IMR-90 (cell line): Measurements from ENCODE around the gene THRA. TPM values are rescaled to one million over a fixed set of nuclear protein-coding genes. Genes with fewer than 3 reads are reported as not detected.

ENCODE experiments used
- ATAC-seq: fragments of 200-7000 bp; cut with Tn5 transposase; 2 replicates; pipeline ENCODE4 v1.9.1; 2020; ENCODE audit warnings: low read depth, mild to moderate bottlenecking, moderate library complexity
- BruUV-seq: library from RNA; stranded (reverse); fragments of 400-500 nt; replicated peaks from 2 replicates; lab custom pipeline; 2021; lab: Mats Ljungman, UMichigan
- CTCF ChIA-PET: fragments of 300-600 bp; formaldehyde crosslinking; extraction: SDS; loops from one replicate; lab custom pipeline; 2021; ENCODE audit warnings: antibody characterized with exemption; lab: Yijun Ruan, JAX
- POLR2A ChIA-PET: fragments of 300-600 bp; sonication (Branson Sonifier 250); formaldehyde crosslinking; loops from one replicate; lab custom pipeline; 2022; ENCODE audit warnings: antibody characterized with exemption; ENCODE audit not compliant: unreplicated experiment; lab: Charles Lee
- DNase-seq: peaks from one replicate; pipeline ENCODE4 v3.0.0; 2013
- H2AFZ ChIP-seq: replicated peaks from 2 replicates; pipeline ENCODE3; 2013; ENCODE audit warnings: low read length, mild to moderate bottlenecking; ENCODE audit not compliant: poor library complexity
- H2AK5ac ChIP-seq: 2 replicates; pipeline ENCODE4 v1.6.1; 2013; ENCODE audit warnings: low read depth, low read length, inconsistent platforms
- H2AK9ac ChIP-seq: replicated peaks from 2 replicates; pipeline ENCODE3; 2013; ENCODE audit warnings: mild to moderate bottlenecking, low read depth, low read length, moderate library complexity; ENCODE audit not compliant: poor library complexity
- H2BK120ac ChIP-seq: 2 replicates; pipeline ENCODE4 v1.6.1; 2013; ENCODE audit warnings: low read depth, low read length, inconsistent platforms
- H2BK15ac ChIP-seq: 3 replicates; pipeline ENCODE4 v1.6.1; 2013; ENCODE audit warnings: low read depth, low read length, inconsistent platforms
- H2BK20ac ChIP-seq: 2 replicates; pipeline ENCODE4 v1.6.1; 2013; ENCODE audit warnings: low read depth, mild to moderate bottlenecking, inconsistent platforms, low read length, moderate library complexity
- H2BK5ac ChIP-seq: 2 replicates; pipeline ENCODE4 v1.6.1; 2013; ENCODE audit warnings: mild to moderate bottlenecking, low read depth, low read length, inconsistent platforms; ENCODE audit not compliant: poor library complexity, severe bottlenecking
- H3K14ac ChIP-seq: replicated peaks from 2 replicates; pipeline ENCODE4 v1.6.1; 2013; ENCODE audit warnings: low read depth, low read length, inconsistent platforms
- H3K18ac ChIP-seq: 2 replicates; pipeline ENCODE4 v1.6.1; 2013; ENCODE audit warnings: low read depth, low read length, control low read depth
- H3K23ac ChIP-seq: 2 replicates; pipeline ENCODE4 v1.6.1; 2013; ENCODE audit warnings: low read depth, low read length, inconsistent platforms
- H3K27ac ChIP-seq: 2 replicates; pipeline ENCODE4 v1.5.1; 2013; ENCODE audit warnings: mild to moderate bottlenecking, control low read depth, low read length; ENCODE audit not compliant: insufficient read depth
- H3K27me3 ChIP-seq: 2 replicates; pipeline ENCODE4 v1.6.1; 2013; ENCODE audit warnings: low read length; ENCODE audit not compliant: control insufficient read depth, insufficient read depth
- H3K36me3 ChIP-seq: 2 replicates; pipeline ENCODE4 v1.6.1; 2013; ENCODE audit warnings: low read length, mixed read lengths; ENCODE audit not compliant: control insufficient read depth, insufficient read depth
- H3K4ac ChIP-seq: 2 replicates; pipeline ENCODE4 v1.6.1; 2013; ENCODE audit warnings: low read depth, low read length, inconsistent platforms
- H3K4me1 ChIP-seq: 2 replicates; pipeline ENCODE4 v1.6.1; 2013; ENCODE audit warnings: low read length, mixed read lengths; ENCODE audit not compliant: control insufficient read depth, insufficient read depth
- H3K4me2 ChIP-seq: 2 replicates; pipeline ENCODE4 v1.6.1; 2013; ENCODE audit warnings: low read depth, mild to moderate bottlenecking, control low read depth, low read length, moderate library complexity
- H3K4me3 ChIP-seq: 2 replicates; pipeline ENCODE4 v1.5.1; 2013; ENCODE audit warnings: low read depth, mild to moderate bottlenecking, control low read depth, low read length, moderate library complexity; ENCODE audit not compliant: insufficient read depth
- H3K56ac ChIP-seq: 2 replicates; pipeline ENCODE4 v1.6.1; 2013; ENCODE audit warnings: low read length, inconsistent platforms; ENCODE audit not compliant: insufficient read depth; ENCODE audit errors: extremely low read depth
- H3K79me1 ChIP-seq, 2 experiments: 2 replicates each; pipeline ENCODE4 v1.6.1; 2013; ENCODE audit warnings: low read length in 2 of 2, inconsistent platforms in 1 of 2, low read depth in 1 of 2
- H3K9ac ChIP-seq: 2 replicates; pipeline ENCODE4 v1.6.1; 2013; ENCODE audit warnings: low read depth, low read length, control low read depth
- H3K9me1 ChIP-seq: 2 replicates; pipeline ENCODE4 v1.6.1; 2013; ENCODE audit warnings: low read length, inconsistent platforms; ENCODE audit not compliant: insufficient read depth
- H3K9me3 ChIP-seq: 2 replicates; pipeline ENCODE4 v1.6.1; 2013; ENCODE audit warnings: low read length; ENCODE audit not compliant: control insufficient read depth, insufficient read depth
- H4K20me1 ChIP-seq: 2 replicates; pipeline ENCODE4 v1.6.1; 2013; ENCODE audit warnings: low read length, inconsistent platforms; ENCODE audit not compliant: insufficient read depth
- H4K5ac ChIP-seq: 2 replicates; pipeline ENCODE4 v1.6.1; 2013; ENCODE audit warnings: mild to moderate bottlenecking, low read depth, low read length, control low read depth
- H4K8ac ChIP-seq, 2 experiments: 2 replicates each; pipeline ENCODE4 v1.6.1; 2013; ENCODE audit warnings: low read depth in 2 of 2, low read length in 2 of 2, control low read depth in 1 of 2, inconsistent platforms in 1 of 2
- H4K91ac ChIP-seq: 2 replicates; pipeline ENCODE4 v1.6.1; 2013; ENCODE audit warnings: low read depth, low read length, inconsistent platforms; ENCODE audit not compliant: insufficient read depth
- BHLHE40 ChIP-seq: fragments of 150-350 bp; IDR thresholded peaks from 2 replicates; pipeline ENCODE4 v1.6.1; 2016; ENCODE audit warnings: mild to moderate bottlenecking, low read depth, low read length
- MAZ ChIP-seq: IDR thresholded peaks from 2 replicates; pipeline ENCODE4 v1.6.1; 2012; ENCODE audit warnings: low read depth, mild to moderate bottlenecking, low read length, improper control_type of control experiment, moderate library complexity, borderline replicate concordance
- RCOR1 ChIP-seq: IDR thresholded peaks from 2 replicates; pipeline ENCODE4 v1.6.1; 2012; ENCODE audit warnings: mild to moderate bottlenecking, low read length, improper control_type of control experiment; ENCODE audit not compliant: insufficient replicate concordance
- RFX5 ChIP-seq: IDR thresholded peaks from 2 replicates; pipeline ENCODE4 v1.8.0; 2012; ENCODE audit warnings: low read depth, mild to moderate bottlenecking, low read length, moderate library complexity
- USF2 ChIP-seq: fragments of 150-350 bp; IDR thresholded peaks from 2 replicates; pipeline ENCODE4 v1.6.1; 2017; ENCODE audit warnings: mild to moderate bottlenecking, antibody characterized with exemption, low read length, low read depth
- WGBS, 2 experiments: methylation state at CpG; one replicate each; pipeline versions ENCODE4 v1.1.5 to v1.1.7; 2013; ENCODE audit warnings: missing lambda C conversion rate in 2 of 2; ENCODE audit not compliant: insufficient read length in 1 of 2; ENCODE audit errors: extremely low coverage in 2 of 2; 5-methylcytosine and 5-hydroxymethylcytosine counted together
- dilution Hi-C: fragments of 300-500 bp; cut with HindIII; formaldehyde crosslinking; loops from one replicate; pipeline ENCODE4 v1.14.3; 2018; ENCODE audit warnings: low sequenced_read_pairs; ENCODE audit not compliant: unreplicated experiment
- in situ Hi-C: fragments of 300-500 bp; cut with MboI; formaldehyde crosslinking; loops from 3 replicates; pipeline ENCODE4 v1.14.3; 2019; ENCODE audit warnings: low sequenced_read_pairs, inconsistent platforms, mixed read lengths
- intact Hi-C: fragments of 100-400 bp; cut with micrococcal nuclease; formaldehyde crosslinking; loops from 2 replicates; pipeline ENCODE4 v1.10.0; 2022
- polyA plus RNA-seq, 3 experiments: library from polyadenylated mRNA; depleted of rRNA; stranded (reverse); fragments of >200 nt; gene quantifications; 2 replicates each; pipeline ENCODE4 v1.2.3, GENCODE V29; 2012; ENCODE audit warnings: low replicate concordance in 1 of 3
- total RNA-seq: library from RNA; depleted of rRNA; stranded (reverse); fragments of >200 nt; gene quantifications from 2 replicates; pipeline ENCODE4 v1.2.3, GENCODE V29; 2012
- TF ChIP-seq, protein P1 (sequence below): conservative IDR thresholded peaks from 2 replicates; pipeline ENCODE4 v1.5.1; 2012; ENCODE audit warnings: mild to moderate bottlenecking, low read depth, low read length, improper control_type of control experiment

Gene THRA
- total and polyA plus RNA-seq, 2 of the 4 experiments (the other 2 are of a cell fraction), result 22.0 to 23.4 TPM

DNA sequence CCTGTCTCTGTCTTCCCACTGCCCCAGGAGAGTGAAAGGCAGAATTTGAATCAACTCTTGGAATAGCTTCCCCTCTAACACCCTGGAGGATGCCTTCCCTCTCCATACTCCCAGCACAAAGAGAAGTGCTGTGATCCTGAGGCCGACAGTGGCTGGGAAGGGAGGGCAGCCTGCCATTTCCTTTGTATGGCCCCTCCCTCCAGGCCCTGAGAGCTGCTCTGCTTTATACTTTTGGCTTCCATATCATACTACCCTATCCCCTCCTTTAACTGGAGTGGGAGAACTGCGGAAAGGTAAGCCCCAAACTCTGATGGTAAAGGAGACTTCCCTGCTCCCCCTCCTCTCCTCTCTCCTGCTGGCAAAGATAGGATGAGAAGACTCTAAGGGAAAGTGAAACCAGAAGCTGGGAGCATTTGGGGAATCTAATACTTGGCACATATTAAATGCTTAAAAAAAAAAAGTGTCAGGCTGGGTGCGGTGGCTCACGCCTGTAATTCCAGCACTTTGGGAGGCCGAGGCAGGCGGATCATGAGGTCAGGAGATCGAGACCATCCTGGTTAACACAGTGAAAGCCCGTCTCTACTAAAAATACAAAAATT lies 4.5 kb upstream of the THRA start:
- peak overlapping the region; percentile 58; the same call in 1 of the 3 replicates for H2BK15ac ChIP-seq
- peak overlapping the region; percentile 68 for H2BK120ac ChIP-seq
- H3K36me3 ChIP-seq, result no peaks in the 10 kb centered on the region
- POLR2A ChIA-PET, result no interaction called here
- peak overlapping the region; percentile 90 for H2AFZ ChIP-seq
- 0 out of 2 replicates have a peak overlapping the region, but pooled peaks have one; percentile 55 for H4K91ac ChIP-seq
- peak overlapping the region; percentile 98 for H4K5ac ChIP-seq
- peak overlapping the region; percentile 58 for H3K4ac ChIP-seq
- peak overlapping the region; percentile 74 for H3K14ac ChIP-seq
- intact Hi-C loops, result no loop called here
- peaks cover 3 to 17% of the 10 kb centered on the region in 2 experiments; a peak in 2 of 4 replicates for H3K79me1 ChIP-seq
- H3K4me2 ChIP-seq, result peak overlapping the region; percentile 91
- H3K18ac ChIP-seq, result peak overlapping the region; percentile 89
- no peak for TF ChIP-seq USF2
- TF ChIP-seq, protein P1, sequence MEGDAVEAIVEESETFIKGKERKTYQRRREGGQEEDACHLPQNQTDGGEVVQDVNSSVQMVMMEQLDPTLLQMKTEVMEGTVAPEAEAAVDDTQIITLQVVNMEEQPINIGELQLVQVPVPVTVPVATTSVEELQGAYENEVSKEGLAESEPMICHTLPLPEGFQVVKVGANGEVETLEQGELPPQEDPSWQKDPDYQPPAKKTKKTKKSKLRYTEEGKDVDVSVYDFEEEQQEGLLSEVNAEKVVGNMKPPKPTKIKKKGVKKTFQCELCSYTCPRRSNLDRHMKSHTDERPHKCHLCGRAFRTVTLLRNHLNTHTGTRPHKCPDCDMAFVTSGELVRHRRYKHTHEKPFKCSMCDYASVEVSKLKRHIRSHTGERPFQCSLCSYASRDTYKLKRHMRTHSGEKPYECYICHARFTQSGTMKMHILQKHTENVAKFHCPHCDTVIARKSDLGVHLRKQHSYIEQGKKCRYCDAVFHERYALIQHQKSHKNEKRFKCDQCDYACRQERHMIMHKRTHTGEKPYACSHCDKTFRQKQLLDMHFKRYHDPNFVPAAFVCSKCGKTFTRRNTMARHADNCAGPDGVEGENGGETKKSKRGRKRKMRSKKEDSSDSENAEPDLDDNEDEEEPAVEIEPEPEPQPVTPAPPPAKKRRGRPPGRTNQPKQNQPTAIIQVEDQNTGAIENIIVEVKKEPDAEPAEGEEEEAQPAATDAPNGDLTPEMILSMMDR, result no peak
- no peak for TF ChIP-seq BHLHE40
- no peak for TF ChIP-seq MAZ
- no peak for TF ChIP-seq RFX5
- TF ChIP-seq RCOR1, result no peak
- H3K56ac ChIP-seq, result 0 out of 2 replicates have a peak overlapping the region, but pooled peaks have one; percentile 26
- peaks cover 7% of the 10 kb centered on the region; the same call in 1 of the 2 replicates for H3K4me1 ChIP-seq
- H3K4me3 ChIP-seq, result no peak overlapping the region; the same call in 1 of the 2 replicates
- H3K27me3 ChIP-seq, result no peaks in the 10 kb centered on the region
- H2BK20ac ChIP-seq, result peak overlapping the region; percentile 16
- no CpG with 5 or more reads among the region's 8 CpGs for WGBS, 2 experiments
- H4K8ac ChIP-seq, result peak overlapping the region; percentile 86 to 88
- peak; percentile 46 for DNase-seq
- no peaks in the 10 kb centered on the region for H4K20me1 ChIP-seq
- dilution Hi-C loops, result no loop called here
- peak overlapping the region; percentile 63 for H3K9ac ChIP-seq
- in situ Hi-C loops, result no loop called here
- H3K9me1 ChIP-seq, result 0 out of 2 replicates have a peak, but pooled peaks cover 3% of the 10 kb centered on the region
- no peaks in the 10 kb centered on the region for H3K9me3 ChIP-seq
- peak overlapping the region; percentile 48; the same call in 1 of the 2 replicates for H3K23ac ChIP-seq
- no TSS peak for BruUV-seq
- H3K27ac ChIP-seq, result no peak overlapping the region
- ATAC-seq, result no peak
- H2AK5ac ChIP-seq, result 0 out of 2 replicates have a peak overlapping the region, but pooled peaks have one; percentile 13
- H2BK5ac ChIP-seq, result no peak overlapping the region
- CTCF ChIA-PET, result interaction anchor here (0.9 kb wide), 1 partner anchor 12 kb away, joined by 3 read pairs; no protein-coding TSS in a partner anchor
- H2AK9ac ChIP-seq, result peak overlapping the region; percentile 47
